CD4-positive, alpha-beta T cell treated with Interleukin-6 for 4 hours (primary cell): Measurements from ENCODE around the gene SLC30A10.
"Not testable (repeated sequence)": the region's sequence is repeated elsewhere in the genome, so short reads cannot be mapped to it uniquely, and the experiment has no call there.

Experiments
- DNase-seq: peaks from one replicate; pipeline ENCODE4 v3.0.0-alpha.2; 2020; ENCODE audit warnings: mixed read lengths

The SLC30A10 gene

GRCh38 chr1:219927298-219927955, 930 bp downstream of the SLC30A10 start:
- no peak for DNase-seq

- DNase-seq: no peak
Measured at GRCh38 chr1:219926363-219926998, 1.9 kb downstream of the SLC30A10 start.

- no peak for DNase-seq
Measured at GRCh38 chr1:219924342-219924741, 4.0 kb downstream of the SLC30A10 start.

GRCh38 chr1:219917851-219918466, 10.4 kb downstream of the SLC30A10 start:
- no peak for DNase-seq

GRCh38 chr1:219917281-219917680, 11.1 kb downstream of the SLC30A10 start:
- DNase-seq: no peak

GRCh38 chr1:219916257-219916656, 12.1 kb downstream of the SLC30A10 start:
- DNase-seq: no peak

- DNase-seq: no peak
Measured at GRCh38 chr1:219913005-219913770, 15.2 kb downstream of the SLC30A10 start.

GRCh38 chr1:219910716-219911115, 17.6 kb downstream of the SLC30A10 start:
- no peak for DNase-seq

- DNase-seq: no peak
Measured at GRCh38 chr1:219909476-219909875, 18.9 kb downstream of the SLC30A10 start.

GRCh38 chr1:219908170-219908569, 20.2 kb downstream of the SLC30A10 start:
- DNase-seq: no peak

- DNase-seq: no peak
Measured at GRCh38 chr1:219907772-219908070, 20.6 kb downstream of the SLC30A10 start.

GRCh38 chr1:219906924-219907771, 21.2 kb downstream of the SLC30A10 start:
- DNase-seq: no peak

- DNase-seq: not testable (repeated sequence)
Measured at GRCh38 chr1:219906565-219906923, 21.8 kb downstream of the SLC30A10 start.

GRCh38 chr1:219905524-219905923, 22.8 kb downstream of the SLC30A10 start:
- no peak for DNase-seq

- DNase-seq: no peak
Measured at GRCh38 chr1:219904934-219905333, 23.4 kb downstream of the SLC30A10 start.

- no peak for DNase-seq
Measured at GRCh38 chr1:219903353-219903871, 24.9 kb downstream of the SLC30A10 start.

- DNase-seq: no peak
Measured at GRCh38 chr1:219902951-219903350, 25.4 kb downstream of the SLC30A10 start.

- no peak for DNase-seq
Measured at GRCh38 chr1:219900882-219901281, 27.5 kb downstream of the SLC30A10 start.

GRCh38 chr1:219900201-219900600, 28.2 kb downstream of the SLC30A10 start:
- no peak for DNase-seq

GRCh38 chr1:219898375-219898774, 30.0 kb downstream of the SLC30A10 start:
- DNase-seq: no peak

- no peak for DNase-seq
Measured at GRCh38 chr1:219897914-219898313, 30.4 kb downstream of the SLC30A10 start.

- DNase-seq: not testable (repeated sequence)
Measured at GRCh38 chr1:219892271-219892670, 36.1 kb downstream of the SLC30A10 start.

- not testable (repeated sequence) for DNase-seq
Measured at GRCh38 chr1:219891846-219892245, 36.5 kb downstream of the SLC30A10 start.
